Measurements from ENCODE around the gene BCKDHB.
"Not testable (repeated sequence)": the region's sequence is repeated elsewhere in the genome, so short reads cannot be mapped to it uniquely, and the experiment has no call there.

Gene BCKDHB

GRCh38 chr6:80287112-80287511, 180.6 kb downstream of the BCKDHB start:
- POLR2A ChIA-PET (ENCODE audit: low non-redundant PET), result no interaction called here
- TF ChIP-seq CTCF (conservative IDR thresholded peaks at IDR 0.05; ENCODE audit: low read depth), result no peak
- no peak for DNase-seq (ENCODE audit: low spot score)
- CTCF ChIA-PET, result no interaction called here
- H3K27ac ChIP-seq, result no peak overlapping the region

- H3K27ac ChIP-seq, result no peak overlapping the region
- no peak for TF ChIP-seq CTCF (conservative IDR thresholded peaks at IDR 0.05; ENCODE audit: low read depth)
- ChIA-PET POLR2A (ENCODE audit: low non-redundant PET) (no interaction called here), CTCF (no interaction called here)
- DNase-seq (ENCODE audit: low spot score), result no peak
Observed at GRCh38 chr6:80287607-80288006, 181.1 kb downstream of the BCKDHB start.

- ChIA-PET POLR2A (ENCODE audit: low non-redundant PET) (no interaction called here), CTCF (no interaction called here)
- TF ChIP-seq CTCF (conservative IDR thresholded peaks at IDR 0.05; ENCODE audit: low read depth), result no peak
- no peak for DNase-seq (ENCODE audit: low spot score)
- no peak overlapping the region for H3K27ac ChIP-seq
Observed at GRCh38 chr6:80289727-80290126, 183.3 kb downstream of the BCKDHB start.

- H3K27ac ChIP-seq; DNase-seq (ENCODE audit: low spot score); POLR2A ChIA-PET (ENCODE audit: low non-redundant PET); CTCF ChIA-PET: not testable (repeated sequence)
Observed at GRCh38 chr6:80294531-80294930, 188.1 kb downstream of the BCKDHB start.

- CTCF ChIA-PET, result interaction anchor here (0.6 to 0.7 kb wide), 3 partner anchors 30 to 221 kb away, joined by 3 read pairs; no protein-coding TSS in a partner anchor
- no peak overlapping the region for H3K27ac ChIP-seq
- TF ChIP-seq CTCF (conservative IDR thresholded peaks at IDR 0.05; ENCODE audit: low read depth), result no peak
- DNase-seq (ENCODE audit: low spot score), result no peak
- POLR2A ChIA-PET (ENCODE audit: low non-redundant PET), result no interaction called here
Observed at GRCh38 chr6:80302716-80303115, 196.2 kb downstream of the BCKDHB start.

GRCh38 chr6:80304014-80304413, 197.5 kb downstream of the BCKDHB start:
- POLR2A ChIA-PET (ENCODE audit: low non-redundant PET), result no interaction called here
- no peak overlapping the region for H3K27ac ChIP-seq
- TF ChIP-seq CTCF (conservative IDR thresholded peaks at IDR 0.05; ENCODE audit: low read depth), result no peak
- DNase-seq (ENCODE audit: low spot score), result no peak
- CTCF ChIA-PET, result no interaction called here

- TF ChIP-seq CTCF (conservative IDR thresholded peaks at IDR 0.05; ENCODE audit: low read depth), result no peak
- no peak for DNase-seq (ENCODE audit: low spot score)
- ChIA-PET CTCF (no interaction called here), POLR2A (ENCODE audit: low non-redundant PET) (no interaction called here)
- no peak overlapping the region for H3K27ac ChIP-seq
Observed at GRCh38 chr6:80314531-80314930, 208.1 kb downstream of the BCKDHB start.
